ENCODE data around the gene TDP2. TPM values are rescaled to one million over a fixed set of nuclear protein-coding genes. Genes with fewer than 3 reads are reported as not detected.

TDP2 gene
- total RNA-seq, 4 donors from 2014 or later, result 12.2 to 31.9 (median 19.7) TPM

- Histone ChIP-seq H3K36me3 (no peaks in the 10 kb centered on the region), H3K4me3 (no peak overlapping the region), H3K4me1 (no peaks in the 10 kb centered on the region), H3K9me3 (no peaks in the 10 kb centered on the region), H3K27ac (no peak overlapping the region), H3K27me3 (peaks cover 0 to 7% (median 0%) of the 10 kb centered on the region in 4 donors)
- 84 to 90% methylated on average over 2 of the region's 2 CpGs for WGBS, 2 donors
- intact Hi-C loops (cut with DNase I), result no loop called here
- TF ChIP-seq POLR2A (IDR thresholded peaks at IDR 0.05), result no peak
- TF ChIP-seq, protein P1, sequence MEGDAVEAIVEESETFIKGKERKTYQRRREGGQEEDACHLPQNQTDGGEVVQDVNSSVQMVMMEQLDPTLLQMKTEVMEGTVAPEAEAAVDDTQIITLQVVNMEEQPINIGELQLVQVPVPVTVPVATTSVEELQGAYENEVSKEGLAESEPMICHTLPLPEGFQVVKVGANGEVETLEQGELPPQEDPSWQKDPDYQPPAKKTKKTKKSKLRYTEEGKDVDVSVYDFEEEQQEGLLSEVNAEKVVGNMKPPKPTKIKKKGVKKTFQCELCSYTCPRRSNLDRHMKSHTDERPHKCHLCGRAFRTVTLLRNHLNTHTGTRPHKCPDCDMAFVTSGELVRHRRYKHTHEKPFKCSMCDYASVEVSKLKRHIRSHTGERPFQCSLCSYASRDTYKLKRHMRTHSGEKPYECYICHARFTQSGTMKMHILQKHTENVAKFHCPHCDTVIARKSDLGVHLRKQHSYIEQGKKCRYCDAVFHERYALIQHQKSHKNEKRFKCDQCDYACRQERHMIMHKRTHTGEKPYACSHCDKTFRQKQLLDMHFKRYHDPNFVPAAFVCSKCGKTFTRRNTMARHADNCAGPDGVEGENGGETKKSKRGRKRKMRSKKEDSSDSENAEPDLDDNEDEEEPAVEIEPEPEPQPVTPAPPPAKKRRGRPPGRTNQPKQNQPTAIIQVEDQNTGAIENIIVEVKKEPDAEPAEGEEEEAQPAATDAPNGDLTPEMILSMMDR (IDR thresholded peaks at IDR 0.05), result no peak
- DNase-seq, result no peak
These were observed 63.5 kb downstream of the TDP2 start for GRCh38 chr6:24603241-24603640.

- intact Hi-C loops (cut with DNase I), result no loop called here
- H3K4me3 ChIP-seq, result no peak overlapping the region
- no peaks in the 10 kb centered on the region for H3K36me3 ChIP-seq
- peaks cover 0 to 11% (median 0%) of the 10 kb centered on the region in 4 donors for H3K27me3 ChIP-seq
- H3K27ac ChIP-seq, result no peak overlapping the region
- no peaks in the 10 kb centered on the region for H3K9me3 ChIP-seq
- no peaks in the 10 kb centered on the region for H3K4me1 ChIP-seq
- 33 to 43% methylated on average over 3 of the region's 4 CpGs for WGBS, 2 donors
- TF ChIP-seq, protein P1 (IDR thresholded peaks at IDR 0.05), result no peak
- no peak for TF ChIP-seq POLR2A (IDR thresholded peaks at IDR 0.05)
- DNase-seq, result no peak
These were observed 65.8 kb downstream of the TDP2 start for GRCh38 chr6:24600903-24601302.

Other genes with a start within 250 kb of the TDP2 start
- 1 to 10 TPM in 1 of 4 donors, under 1 TPM in 3; 0.27 to 1.9 (median 0.64) TPM for gene GPLD1, start 177.3 kb downstream of the TDP2 start, total RNA-seq
- 1 to 10 TPM; 4.0 to 9.6 (median 6.0) TPM for gene ALDH5A1, start 171.9 kb downstream of the TDP2 start, total RNA-seq
- under 1 TPM in 2 of 4 donors, not detected in 2; under 0.01 to 0.04 TPM for gene KIAA0319, start 20.7 kb downstream of the TDP2 start, total RNA-seq
- gene ACOT13, start 178 bp upstream of the TDP2 start, total RNA-seq, result 1 to 10 TPM; 2.5 to 6.1 (median 3.6) TPM
- gene C6orf62, start 52.3 kb upstream of the TDP2 start, total RNA-seq, result 10 to 100 TPM; 38.5 to 82.9 (median 54.8) TPM
- gene GMNN, start 108.0 kb upstream of the TDP2 start, total RNA-seq, result 10 to 100 TPM; 12.4 to 24.3 (median 16.3) TPM
- gene ARMH2, start 132.0 kb upstream of the TDP2 start, total RNA-seq, result not detected